ENCODE data around the gene NECTIN2.

DNA sequence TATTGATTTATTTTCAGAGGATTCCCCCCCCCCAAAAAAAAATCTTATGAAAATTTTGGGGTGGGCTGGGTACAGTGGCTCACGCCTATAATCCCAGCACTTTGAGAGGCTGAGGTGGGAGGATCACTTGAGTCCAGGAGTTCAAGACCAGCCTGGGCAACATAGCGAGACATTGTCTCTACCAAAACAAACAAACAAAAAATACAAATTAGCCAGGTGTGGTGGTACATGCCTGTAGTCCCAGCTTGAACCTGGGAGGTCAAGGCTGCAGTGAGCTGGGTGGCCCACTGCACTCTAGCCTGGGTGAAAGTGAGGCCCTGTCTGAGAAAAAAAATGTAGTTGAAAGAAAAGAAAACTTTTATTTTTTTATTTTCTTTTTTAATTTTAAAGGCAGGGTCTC lies 17.9 kb downstream of the NECTIN2 start:
- no peak for TF ChIP-seq POLR2AphosphoS5 (IDR thresholded peaks at IDR 0.05; ENCODE audit: low read depth, low read length)
- TF ChIP-seq, protein P1, sequence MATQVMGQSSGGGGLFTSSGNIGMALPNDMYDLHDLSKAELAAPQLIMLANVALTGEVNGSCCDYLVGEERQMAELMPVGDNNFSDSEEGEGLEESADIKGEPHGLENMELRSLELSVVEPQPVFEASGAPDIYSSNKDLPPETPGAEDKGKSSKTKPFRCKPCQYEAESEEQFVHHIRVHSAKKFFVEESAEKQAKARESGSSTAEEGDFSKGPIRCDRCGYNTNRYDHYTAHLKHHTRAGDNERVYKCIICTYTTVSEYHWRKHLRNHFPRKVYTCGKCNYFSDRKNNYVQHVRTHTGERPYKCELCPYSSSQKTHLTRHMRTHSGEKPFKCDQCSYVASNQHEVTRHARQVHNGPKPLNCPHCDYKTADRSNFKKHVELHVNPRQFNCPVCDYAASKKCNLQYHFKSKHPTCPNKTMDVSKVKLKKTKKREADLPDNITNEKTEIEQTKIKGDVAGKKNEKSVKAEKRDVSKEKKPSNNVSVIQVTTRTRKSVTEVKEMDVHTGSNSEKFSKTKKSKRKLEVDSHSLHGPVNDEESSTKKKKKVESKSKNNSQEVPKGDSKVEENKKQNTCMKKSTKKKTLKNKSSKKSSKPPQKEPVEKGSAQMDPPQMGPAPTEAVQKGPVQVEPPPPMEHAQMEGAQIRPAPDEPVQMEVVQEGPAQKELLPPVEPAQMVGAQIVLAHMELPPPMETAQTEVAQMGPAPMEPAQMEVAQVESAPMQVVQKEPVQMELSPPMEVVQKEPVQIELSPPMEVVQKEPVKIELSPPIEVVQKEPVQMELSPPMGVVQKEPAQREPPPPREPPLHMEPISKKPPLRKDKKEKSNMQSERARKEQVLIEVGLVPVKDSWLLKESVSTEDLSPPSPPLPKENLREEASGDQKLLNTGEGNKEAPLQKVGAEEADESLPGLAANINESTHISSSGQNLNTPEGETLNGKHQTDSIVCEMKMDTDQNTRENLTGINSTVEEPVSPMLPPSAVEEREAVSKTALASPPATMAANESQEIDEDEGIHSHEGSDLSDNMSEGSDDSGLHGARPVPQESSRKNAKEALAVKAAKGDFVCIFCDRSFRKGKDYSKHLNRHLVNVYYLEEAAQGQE (IDR thresholded peaks at IDR 0.05; ENCODE audit: insufficient read depth in 1 of 2, low read depth in 2 of 2, low read length in 2 of 2), result no peak
